Measurements from ENCODE around the gene AKAP13.
"Not testable (repeated sequence)": the region's sequence is repeated elsewhere in the genome, so short reads cannot be mapped to it uniquely, and the experiment has no call there.

AKAP13 gene

DNA sequence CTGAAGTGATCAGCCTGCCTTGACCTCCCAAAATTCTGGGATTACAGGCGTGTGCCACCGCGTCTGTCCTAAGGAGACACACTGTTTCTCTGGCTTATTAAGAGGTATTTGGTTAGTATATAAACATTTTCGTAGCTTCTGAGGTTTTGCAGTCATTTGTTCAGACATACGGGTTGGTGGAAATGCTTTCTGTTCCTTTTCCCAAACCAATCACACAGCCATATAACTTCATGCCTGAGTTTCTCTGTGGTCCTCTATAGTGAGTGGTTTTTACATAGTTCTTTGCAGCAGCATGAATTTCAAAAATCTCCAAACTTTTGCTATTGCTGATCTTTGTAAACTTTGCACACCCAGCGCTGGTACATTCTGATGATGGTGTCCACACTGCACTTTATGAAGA, 100.5 kb downstream of the AKAP13 start:
- no peak for DNase-seq (ENCODE audit: low spot score)

DNA sequence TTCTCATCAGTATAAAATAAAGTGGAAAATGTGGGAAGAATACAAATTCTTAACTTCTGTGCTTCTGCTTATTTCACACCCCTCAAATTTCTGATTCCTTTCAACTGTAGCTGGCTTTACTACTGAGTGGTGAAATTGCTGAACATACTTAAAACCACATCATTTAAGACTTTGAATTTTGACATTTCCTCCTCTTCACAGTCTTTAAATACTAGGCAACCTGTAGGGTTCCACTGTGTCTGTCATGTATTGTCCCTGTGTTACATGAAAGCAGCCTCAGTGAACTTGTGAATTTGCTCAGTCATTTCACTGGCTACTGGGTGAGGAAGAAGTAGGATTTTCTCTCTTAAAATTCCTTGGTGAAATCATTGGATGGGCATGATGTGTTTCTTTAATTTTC, 101.1 kb downstream of the AKAP13 start:
- DNase-seq (ENCODE audit: low spot score): not testable (repeated sequence)

DNA sequence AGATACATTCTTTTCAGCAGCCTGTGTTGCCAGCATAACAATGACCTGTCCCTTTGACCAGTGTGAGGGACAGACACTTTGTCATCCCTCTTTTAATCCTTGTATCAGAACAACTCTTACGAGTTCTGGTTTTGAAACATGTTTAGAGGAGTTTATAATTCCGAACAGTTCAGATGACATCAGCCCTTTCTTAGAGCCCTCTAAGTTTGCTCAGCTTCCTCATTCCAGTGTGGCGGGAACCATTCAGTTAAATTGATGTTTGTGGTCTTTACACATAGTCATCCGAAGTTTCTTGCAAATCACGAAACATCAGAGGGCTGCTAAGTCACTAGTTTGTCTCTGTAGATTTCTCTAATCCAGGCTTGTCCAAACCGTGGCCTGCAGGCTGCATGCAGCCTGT, 102.5 kb downstream of the AKAP13 start:
- DNase-seq (ENCODE audit: low spot score): no peak

DNA sequence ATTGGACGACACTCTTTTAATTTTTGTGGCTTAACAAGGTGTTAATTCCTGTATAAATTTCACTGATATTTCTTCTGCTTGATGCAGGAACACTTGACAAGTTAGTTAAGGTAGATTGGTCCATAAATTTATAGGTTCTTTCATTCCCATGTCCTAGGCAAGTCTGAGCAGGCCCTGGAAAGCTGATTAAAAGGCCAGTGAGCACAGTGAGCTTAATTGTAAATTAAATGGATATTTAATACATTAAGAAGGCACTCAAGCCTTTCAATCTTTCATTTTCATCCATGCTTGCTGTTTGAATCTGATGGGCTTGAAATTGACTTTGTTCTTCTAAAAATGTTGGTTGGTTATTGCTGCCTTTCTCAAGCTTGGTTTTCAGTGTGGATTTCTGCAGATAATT, 103.6 kb downstream of the AKAP13 start:
- not testable (repeated sequence) for DNase-seq (ENCODE audit: low spot score)

DNA sequence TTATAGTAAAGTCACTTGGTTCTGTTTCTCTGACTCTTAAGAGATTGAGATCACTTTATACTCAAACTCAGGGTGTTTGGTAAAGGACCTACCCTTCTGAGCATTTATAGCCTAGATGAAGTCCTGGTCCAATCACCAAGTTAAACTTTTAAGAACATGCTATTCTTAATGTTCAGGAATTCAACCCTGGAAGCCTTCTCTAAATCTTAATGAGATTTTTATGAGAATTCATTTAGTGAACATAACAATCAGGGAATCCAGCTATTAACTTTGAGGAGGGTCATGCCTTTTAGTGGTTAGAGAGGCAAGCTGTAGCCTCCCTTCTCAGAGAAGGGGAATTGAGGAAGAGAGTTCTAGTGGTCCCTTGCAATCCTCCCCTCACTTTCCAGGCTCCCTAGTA, 104.5 kb downstream of the AKAP13 start:
- not testable (repeated sequence) for DNase-seq (ENCODE audit: low spot score)

DNA sequence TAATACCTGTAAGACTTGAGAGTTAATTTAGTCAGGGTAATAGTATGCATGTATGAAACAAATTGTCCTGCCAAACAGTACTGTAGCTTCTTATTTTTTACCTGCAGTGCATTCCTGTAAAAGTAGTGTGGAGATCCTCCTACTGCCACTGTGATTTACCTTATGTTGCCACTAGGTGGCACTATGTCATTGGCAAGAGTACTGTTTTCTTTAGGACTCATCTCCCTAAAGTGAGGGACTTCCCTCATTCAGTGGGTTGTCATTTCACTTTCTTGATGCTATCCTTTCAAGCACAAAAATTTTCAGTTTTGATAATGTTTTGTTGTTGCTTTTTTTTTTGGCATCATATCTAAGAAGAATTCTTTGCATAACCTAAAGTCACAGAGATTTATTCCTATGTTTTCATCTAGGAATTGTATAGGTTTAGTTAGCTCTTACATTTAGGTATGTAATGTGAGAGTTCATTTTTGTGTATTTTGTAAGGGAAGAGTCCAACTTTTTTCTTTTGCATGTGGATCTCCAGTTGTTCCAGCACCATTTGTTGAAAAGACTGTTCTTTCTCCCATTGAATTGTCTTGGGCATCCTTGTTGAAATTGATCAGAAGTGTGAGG, 105.7 kb downstream of the AKAP13 start:
- peak; percentile 75 for DNase-seq (ENCODE audit: low spot score)

DNA sequence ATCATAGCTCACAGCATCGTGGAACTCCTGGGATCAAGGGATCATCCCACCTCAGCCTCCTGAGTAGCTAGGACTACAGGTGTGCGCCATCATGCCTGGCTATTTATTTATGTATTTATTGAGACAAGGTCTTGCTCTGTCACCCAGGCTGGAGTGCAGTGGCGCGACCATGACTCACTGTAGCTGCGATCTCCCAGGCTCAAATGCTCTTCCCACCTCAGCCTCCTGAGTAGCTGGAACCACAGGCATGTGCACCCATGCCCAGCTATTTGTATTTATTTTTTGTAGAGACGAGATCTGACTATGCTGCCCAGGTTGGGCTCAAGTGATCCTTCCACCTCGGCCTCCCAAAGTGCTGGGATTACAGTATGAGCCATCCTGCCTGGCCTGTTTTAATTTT, 107.4 kb downstream of the AKAP13 start:
- DNase-seq (ENCODE audit: low spot score): not testable (repeated sequence)

DNA sequence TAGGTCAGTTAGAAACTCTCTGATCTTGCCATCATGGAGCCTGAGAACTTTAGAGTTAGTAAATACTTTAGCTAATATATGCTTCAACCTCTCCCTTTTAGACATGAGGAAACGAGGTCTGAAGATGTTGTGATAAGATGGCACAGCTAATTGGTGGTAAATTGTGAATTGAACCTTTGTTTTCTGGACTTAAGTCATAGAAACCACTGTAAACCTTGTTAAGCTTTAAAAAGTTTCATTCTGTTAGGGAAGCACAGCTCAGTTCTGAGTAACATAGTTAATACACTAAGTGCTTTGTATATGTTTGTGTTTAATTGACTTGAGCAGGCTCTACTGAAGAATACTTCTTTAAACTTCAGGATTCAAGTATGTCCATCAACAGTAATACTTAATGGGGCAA, 108.6 kb downstream of the AKAP13 start:
- peak; percentile 97 for DNase-seq (ENCODE audit: low spot score)

DNA sequence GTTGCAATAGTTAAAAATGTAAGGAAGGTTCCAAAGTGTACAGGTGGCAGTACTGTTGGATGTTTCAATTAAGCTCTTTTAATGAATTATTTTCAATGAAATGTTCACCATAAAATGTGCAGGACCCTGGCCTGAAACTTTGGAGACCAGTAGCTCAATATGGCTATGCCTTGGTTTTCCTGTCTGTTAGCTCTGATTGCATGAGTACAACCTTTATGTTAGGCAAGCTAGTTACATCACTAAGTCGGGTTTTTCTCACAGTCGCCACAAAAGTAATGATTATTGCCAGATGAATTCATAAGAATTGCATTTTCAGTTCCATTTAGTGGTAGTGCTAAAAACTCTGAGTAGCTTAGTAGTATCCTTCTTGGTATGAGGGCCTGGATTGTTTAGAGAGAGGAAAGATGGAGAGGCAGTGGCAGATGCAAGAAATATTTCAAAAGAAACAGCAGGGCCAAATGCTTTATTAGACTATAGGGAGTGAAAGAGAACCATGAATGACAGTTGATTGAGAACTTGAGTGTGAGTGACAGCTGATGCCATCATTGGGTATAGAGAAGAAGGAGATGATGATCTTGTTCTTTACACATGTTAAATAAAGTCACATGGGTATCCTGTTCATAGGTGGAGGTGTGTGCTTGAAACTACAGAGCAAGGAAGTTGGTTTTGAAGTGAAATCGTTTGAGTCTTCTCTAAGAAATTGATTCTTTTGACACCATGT, 109.5 kb downstream of the AKAP13 start:
- no peak for DNase-seq (ENCODE audit: low spot score)

DNA sequence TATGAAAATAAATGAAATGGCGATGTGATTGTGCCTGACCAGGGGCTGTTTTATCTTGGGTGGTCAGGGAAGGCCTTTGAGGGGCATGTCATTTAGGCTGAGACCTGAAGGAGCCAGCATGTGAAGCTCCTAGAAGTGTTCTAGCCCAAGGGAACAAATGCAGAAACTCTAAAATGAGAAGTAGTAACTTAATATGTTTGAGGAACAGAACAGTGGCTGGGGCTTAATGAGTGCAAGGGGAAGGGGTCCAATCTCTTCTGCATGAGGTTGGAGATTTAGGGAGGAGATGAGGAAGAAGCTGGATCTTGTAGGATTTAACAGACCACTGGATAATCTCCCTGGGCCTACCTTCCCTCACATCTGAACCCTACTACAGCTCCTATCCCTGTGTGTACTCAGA, 110.5 kb downstream of the AKAP13 start:
- no peak for DNase-seq (ENCODE audit: low spot score)

DNA sequence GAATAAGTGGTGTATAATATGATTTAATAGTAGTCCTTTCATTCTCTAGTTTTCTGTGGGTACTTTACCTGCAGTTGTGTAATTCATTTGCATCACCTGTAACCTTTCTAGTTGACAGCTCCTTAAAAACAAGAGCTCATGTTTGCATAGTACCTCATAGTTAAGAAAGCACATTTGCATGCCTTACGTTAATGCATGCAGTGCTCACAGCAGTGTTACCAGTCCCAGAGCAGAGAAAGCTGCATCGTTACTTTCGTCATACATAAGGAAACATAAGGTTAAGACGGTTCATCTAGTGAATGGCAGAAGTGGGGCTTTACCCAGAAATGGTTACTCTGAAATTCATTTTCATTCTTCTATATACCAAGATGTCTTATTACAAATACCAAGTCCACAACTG, 111.3 kb downstream of the AKAP13 start:
- no peak for DNase-seq (ENCODE audit: low spot score)

DNA sequence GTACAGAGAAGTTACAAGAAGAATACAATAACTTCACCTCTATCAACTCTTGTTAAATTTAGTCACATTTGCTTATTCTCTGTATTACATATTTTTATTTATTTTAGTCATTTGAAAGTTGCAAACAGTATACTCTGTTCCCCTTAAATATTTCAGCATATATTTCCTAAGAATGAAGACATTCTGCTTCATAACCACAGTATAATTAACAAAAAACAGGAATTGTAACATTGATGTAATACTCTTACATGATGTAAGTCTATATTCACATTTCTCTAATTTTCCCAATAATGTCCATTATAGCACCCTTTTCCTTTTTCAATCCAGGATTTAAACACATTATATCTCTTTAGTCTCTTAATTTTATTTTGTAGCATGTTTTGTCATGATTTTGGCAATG, 112.0 kb downstream of the AKAP13 start:
- DNase-seq (ENCODE audit: low spot score): no peak

DNA sequence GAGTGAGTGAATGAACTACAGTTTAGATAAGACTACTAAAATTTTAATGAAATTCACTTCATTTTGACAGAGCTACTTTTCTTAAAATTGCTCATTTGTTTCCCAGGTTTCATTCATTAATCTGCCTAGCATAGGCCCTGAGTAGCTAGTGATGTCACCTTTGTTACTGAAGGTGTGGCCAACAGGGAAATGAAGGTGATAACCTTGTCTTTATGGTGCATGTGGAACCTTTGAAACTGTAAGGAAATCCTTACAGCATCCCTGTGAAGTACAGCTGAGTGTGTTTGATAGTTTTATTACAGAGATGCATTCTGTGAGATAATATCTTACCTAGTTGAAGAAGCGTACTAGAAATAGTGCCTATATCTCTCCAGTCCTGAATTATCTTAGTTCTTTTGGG, 112.9 kb downstream of the AKAP13 start:
- DNase-seq (ENCODE audit: low spot score): no peak

DNA sequence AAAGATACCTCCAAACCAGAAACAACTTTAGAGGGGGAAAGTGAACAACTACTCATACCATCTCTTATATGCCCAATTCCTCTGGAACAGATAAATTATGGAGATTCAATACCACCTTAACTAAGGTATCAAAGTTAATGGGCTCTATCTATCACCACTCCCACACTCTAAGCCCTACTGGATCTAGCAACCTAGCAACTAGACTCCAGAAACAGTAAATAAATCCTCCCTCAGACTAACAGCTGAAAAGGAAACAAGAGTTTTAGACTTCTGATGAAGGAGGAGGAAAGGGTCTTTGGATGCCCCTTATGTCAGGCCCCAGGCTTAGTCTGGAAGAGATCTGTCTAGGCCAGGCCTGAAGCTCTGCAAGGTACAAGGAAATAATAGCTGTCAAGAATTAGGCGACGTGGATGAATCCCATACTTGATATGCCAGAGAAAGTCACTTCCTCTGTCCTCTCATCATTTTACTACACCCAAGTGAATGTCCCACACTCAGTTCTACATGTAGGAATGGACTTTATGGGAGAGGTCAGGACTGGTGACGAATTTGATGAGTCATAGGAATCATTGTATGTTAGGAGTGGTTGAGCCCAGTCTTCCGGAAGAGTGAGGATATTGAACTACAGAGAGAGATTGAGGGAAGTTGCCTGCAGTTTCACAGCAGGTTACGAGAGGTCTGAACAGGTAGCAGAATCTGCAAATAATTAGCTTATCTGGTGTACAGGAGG, 113.8 kb downstream of the AKAP13 start:
- DNase-seq (ENCODE audit: low spot score): peak; percentile 96

DNA sequence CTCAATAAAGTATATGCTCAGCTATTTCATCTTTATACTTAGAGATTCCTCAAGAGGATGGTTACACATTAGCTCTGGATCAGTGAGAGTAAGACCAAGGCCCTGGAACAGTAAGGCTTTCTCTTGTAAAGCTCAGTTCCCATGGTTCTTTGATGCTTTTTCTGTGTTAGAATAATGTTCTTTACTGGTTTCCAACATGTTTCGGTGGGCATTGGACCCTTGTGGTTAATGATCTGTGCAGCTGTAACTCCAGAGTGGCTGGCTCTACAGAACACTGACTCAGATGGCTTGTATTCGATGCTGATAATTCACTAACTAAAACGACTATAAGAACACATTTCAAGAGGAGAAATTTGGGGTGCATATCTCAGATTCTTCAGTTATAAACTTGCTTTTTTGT, 114.7 kb downstream of the AKAP13 start:
- no peak for DNase-seq (ENCODE audit: low spot score)

DNA sequence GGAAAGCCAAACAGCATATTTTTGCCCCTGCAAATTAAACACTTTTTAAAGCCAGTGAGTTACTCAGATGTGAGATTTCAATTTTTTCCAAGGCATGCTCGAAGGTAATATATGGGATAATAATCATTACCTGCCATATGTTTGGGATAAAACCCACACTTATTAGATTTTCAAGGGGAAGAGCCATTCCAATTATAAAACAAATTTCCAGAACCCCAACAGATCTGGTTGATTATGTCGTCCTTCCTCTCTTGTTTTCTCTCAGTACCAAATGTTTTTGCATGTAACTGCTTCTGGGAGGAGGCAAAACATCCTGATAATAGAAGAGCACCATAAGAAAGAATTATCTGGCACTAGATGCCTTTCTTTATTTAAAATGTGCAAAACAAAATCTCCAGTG, 115.1 kb downstream of the AKAP13 start:
- DNase-seq (ENCODE audit: low spot score): no peak

DNA sequence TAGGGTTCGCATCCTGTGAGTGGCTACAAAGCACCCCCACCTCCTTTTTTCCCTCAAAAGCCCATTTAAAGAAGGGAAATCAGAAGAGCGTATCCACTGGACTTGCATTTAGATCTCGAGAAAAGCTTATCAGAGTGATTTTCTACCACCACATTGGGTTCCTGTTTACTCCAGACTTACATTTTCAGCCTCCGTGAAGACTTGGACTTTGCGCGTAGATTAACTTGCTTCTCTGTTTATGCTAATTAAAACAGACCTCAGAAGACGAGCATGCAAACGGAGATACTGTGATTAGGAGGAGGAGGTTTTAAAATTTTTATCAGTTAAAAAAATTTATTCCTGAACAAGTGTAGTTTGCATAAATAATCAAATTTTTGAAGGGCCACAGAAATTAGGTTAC, 115.7 kb downstream of the AKAP13 start:
- DNase-seq (ENCODE audit: low spot score): no peak

DNA sequence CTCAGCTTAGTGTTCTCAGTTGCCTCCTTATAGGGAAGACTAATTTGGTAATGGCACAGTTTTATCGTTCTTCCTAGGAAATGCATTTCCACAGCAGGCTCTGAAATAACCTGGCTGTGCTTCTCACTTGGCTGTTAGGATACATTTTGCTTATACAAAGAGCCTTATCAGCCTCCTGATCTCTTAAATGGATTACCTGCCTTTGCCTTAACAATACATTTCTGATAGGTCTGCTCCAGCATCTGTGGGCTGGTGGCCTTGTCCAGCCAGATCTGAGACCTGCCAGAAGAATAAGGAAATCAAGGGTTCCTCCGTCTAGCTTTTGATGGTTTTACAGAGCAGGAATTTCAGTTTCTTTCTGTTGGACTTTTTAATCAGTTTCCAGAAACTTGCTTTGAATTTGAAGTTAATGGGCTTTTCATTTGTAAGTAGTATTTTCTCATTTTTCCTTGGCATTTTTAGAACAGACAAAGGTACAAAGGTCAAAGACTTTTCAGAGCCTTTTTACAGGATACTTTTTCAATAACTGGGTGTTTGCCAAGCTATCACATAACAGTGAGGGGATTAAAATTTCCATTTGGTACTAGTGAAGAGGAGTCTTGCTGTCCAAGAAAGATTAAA, 116.3 kb downstream of the AKAP13 start:
- DNase-seq (ENCODE audit: low spot score): no peak

DNA sequence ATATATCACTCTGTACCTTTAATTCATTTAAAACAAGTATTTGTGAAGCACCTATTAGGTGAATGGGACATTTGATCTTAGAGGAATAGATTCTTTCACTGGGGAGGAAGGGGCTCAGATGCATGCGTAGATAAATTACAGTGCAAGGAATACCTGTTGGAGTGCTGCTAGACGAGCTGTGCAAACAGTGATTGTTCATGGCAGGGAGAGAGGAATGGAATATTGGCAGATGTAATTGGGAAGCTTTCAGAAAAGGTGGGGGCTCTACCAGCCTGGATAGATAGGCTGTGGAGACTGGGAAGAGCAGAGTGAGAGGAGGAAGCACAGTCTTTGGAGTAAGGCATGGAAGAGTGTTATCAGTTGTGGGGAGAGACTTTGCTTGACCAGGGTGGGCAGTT, 116.8 kb downstream of the AKAP13 start:
- DNase-seq (ENCODE audit: low spot score): no peak

DNA sequence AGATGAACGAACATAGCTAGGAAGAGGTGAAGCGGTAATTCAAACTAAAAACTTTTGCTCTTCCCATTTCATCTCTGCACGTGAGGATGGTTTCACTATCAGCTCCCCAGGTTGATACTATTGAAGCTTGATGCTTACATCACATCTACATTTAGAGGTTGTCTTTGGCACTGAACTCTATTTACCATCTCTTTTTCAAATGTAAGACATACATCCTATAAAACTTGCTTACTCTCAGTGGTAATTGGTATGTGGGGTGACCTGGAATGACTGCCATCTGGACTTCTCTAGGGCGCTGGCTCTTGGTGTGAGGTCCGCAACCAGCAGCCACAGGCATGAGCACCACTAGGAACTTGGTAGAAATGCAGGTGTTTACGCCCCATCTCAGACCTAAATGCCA, 118.1 kb downstream of the AKAP13 start:
- DNase-seq (ENCODE audit: low spot score): no peak

DNA sequence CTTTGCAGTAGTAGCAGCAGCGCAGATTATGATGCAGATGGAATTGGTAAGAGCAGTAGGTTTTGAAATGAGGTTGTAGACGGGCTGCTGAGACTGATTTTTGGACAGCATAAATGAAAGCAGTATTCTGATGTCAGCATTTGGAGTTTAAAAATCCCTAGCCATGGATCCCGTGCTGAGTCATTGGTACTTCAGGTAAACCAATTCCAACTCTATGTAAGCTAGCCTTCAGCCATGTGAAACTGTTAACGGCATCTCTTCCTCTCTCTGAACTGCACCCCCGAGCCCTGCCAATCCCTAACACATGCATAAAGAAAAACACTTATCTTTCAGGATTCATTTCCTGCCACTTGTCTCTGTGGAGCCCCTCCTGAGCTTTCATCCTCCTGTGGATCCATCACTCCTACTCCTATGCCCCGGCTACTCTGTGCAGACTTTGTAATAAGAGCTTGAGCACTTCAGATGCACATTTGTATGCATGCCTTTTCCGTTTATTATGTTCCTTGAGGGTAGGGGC, 119.0 kb downstream of the AKAP13 start:
- no peak for DNase-seq (ENCODE audit: low spot score)

DNA sequence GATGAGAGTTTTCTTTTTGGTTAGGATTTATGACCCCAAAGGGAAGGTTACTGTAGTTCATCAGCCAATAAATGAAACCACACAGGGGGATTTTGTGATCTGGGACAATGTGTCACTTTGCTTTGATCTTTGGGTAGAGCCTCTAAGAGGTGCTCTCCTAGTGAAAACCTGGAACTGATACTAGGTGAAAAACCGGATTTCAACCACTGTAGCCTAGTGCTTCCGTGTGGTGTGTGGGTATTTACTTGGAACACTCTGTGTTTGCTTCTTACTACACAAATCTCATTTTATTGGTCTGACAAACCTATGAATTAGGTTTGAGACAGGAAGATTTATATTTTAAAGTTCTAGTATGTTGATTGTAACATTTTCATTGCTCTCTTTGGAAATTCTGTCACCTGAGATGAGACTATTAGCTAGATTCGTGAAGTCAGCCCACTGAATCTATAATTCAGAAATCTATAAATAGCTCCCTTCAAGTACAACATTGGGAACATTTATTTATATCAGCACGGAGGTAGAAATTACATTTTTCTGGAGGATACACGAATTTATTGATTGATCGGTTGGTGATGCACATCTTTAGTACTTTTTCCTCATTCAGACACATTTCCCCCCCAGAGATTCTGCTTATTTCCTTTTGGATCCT, 119.8 kb downstream of the AKAP13 start:
- DNase-seq (ENCODE audit: low spot score): no peak
